ENCODE measurements around the gene MTRF1L.
A peak's percentile ranks its signal among the peaks of the same experiment; 100 is the strongest.

MTRF1L gene

DNA sequence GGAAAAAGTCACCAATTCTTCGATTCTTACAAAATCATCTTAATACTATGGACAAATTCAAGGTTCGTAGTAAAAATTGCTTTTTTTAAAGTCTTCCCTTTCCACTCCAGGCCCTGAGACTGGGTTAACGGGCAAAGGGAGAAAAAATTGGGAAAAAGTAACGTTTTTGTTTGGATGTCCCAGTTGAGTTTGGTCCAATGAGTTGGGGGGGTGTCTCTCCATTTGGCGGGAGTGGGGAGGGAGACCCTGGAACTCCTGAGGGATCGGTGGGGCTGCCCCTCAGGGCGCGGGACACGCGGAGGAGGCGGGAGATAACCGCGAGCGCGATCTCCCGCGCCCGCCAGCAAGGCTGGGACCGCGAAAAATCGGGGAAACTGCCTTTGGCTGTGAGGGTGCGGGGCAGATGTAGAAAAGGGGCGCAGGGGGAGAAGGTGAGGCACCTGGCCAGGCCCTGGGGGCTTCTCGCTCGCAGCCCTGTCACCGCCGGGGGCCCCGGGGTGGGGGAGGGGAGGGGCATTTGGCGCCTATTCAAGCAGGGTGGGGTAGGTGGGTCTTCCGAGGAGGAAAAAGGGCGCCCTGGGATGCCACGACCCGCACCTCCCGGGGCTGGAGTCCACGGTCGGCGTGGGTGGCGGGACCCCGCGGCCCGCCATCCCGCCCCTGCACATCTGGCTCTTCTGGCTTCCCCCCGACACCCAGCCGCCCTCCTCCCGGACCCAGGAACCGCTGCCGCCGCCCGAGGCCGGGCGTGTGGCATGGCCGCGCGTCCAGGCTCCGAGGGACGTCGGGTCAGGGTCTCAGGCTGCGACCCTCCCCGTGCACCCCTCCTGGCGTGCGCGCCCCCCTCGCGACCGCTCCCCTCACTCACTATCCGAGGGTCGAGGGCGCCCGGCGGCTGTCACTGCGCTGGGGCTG lies 20.3 kb downstream of the MTRF1L start:
- H3K4me3 ChIP-seq (ENCODE audit: low read depth, low read length), result peak overlapping the region; percentile 80
- no peak for TF ChIP-seq CTCF (IDR thresholded peaks at IDR 0.05; ENCODE audit: low read depth, low read length)
- no peak for DNase-seq (ENCODE audit: low read depth, low spot score)
- in situ Hi-C loops (cut with HindIII; ENCODE audit: low sequenced_read_pairs), result no loop called here

- peak overlapping the region; percentile 80 for H3K4me3 ChIP-seq (ENCODE audit: low read depth, low read length)
- no peak for TF ChIP-seq CTCF (IDR thresholded peaks at IDR 0.05; ENCODE audit: low read depth, low read length)
- DNase-seq (ENCODE audit: low read depth, low spot score), result no peak
- in situ Hi-C loops (cut with HindIII; ENCODE audit: low sequenced_read_pairs), result no loop called here
These were observed 21.3 kb downstream of the MTRF1L start for GRCh38 chr6:152981219-152981618.

GRCh38 chr6:152980656-152981055 lies 21.9 kb downstream of the MTRF1L start:
- peak overlapping the region; percentile 80 for H3K4me3 ChIP-seq (ENCODE audit: low read depth, low read length)
- no peak for TF ChIP-seq CTCF (IDR thresholded peaks at IDR 0.05; ENCODE audit: low read depth, low read length)
- in situ Hi-C loops (cut with HindIII; ENCODE audit: low sequenced_read_pairs), result no loop called here
- DNase-seq (ENCODE audit: low read depth, low spot score), result no peak

- no peak for DNase-seq (ENCODE audit: low read depth, low spot score)
- in situ Hi-C loops (cut with HindIII; ENCODE audit: low sequenced_read_pairs), result no loop called here
- TF ChIP-seq CTCF (IDR thresholded peaks at IDR 0.05; ENCODE audit: low read depth, low read length), result no peak
- H3K4me3 ChIP-seq (ENCODE audit: low read depth, low read length), result no peak overlapping the region
These were observed 23.4 kb downstream of the MTRF1L start for GRCh38 chr6:152979116-152979515.

DNA sequence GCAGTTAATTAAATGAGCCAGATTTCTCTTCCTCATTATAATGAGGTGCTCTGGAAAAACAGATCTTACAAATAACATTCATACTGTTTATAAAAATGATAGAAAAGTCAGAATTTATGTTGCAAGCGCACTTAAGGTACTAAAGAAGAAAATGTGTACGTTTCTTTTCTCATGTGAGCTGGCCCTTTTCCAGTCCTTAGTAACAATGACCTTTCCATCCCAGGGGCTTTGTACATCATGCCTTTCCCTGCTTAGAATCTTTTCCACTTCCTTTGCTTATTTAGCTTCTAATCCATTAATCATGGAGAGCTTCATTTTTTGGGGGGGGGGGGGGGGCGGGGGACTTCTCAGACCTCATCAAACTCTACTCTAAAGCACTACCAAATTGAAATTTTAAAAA lies 24.5 kb downstream of the MTRF1L start:
- in situ Hi-C loops (cut with HindIII; ENCODE audit: low sequenced_read_pairs), result no loop called here
- H3K4me3 ChIP-seq (ENCODE audit: low read depth, low read length), result no peak overlapping the region
- no peak for TF ChIP-seq CTCF (IDR thresholded peaks at IDR 0.05; ENCODE audit: low read depth, low read length)
- no peak for DNase-seq (ENCODE audit: low read depth, low spot score)

- TF ChIP-seq CTCF (IDR thresholded peaks at IDR 0.05; ENCODE audit: low read depth, low read length), result no peak
- in situ Hi-C loops (cut with HindIII; ENCODE audit: low sequenced_read_pairs), result no loop called here
- H3K4me3 ChIP-seq (ENCODE audit: low read depth, low read length), result no peak overlapping the region
- DNase-seq (ENCODE audit: low read depth, low spot score), result no peak
These were observed 25.0 kb downstream of the MTRF1L start for GRCh38 chr6:152977556-152977955.
